Measurements from ENCODE around the gene AVEN. TPM values are rescaled to one million over a fixed set of nuclear protein-coding genes. Genes with fewer than 3 reads are reported as not detected.

Gene AVEN
- total RNA-seq, 2 experiments from 2014 or later = 6.3 to 13.5 TPM

GRCh38 chr15:33826201-33826600 lies 212.8 kb downstream of the AVEN start:
- CTCF ChIA-PET (ENCODE audit: unreplicated experiment) = no interaction called here
- intact Hi-C loops (cut with micrococcal nuclease; ENCODE audit: unreplicated experiment) = no loop called here

GRCh38 chr15:33825453-33825852 lies 213.6 kb downstream of the AVEN start:
- intact Hi-C loops (cut with micrococcal nuclease; ENCODE audit: unreplicated experiment) = no loop called here
- H2AFZ ChIP-seq (ENCODE audit: low read length) = no peak overlapping the region
- no peaks in the 10 kb centered on the region for H3K9me2 ChIP-seq (ENCODE audit: insufficient read depth, low read length)
- H3K36me3 ChIP-seq (ENCODE audit: insufficient read depth, low read length) = no peaks in the 10 kb centered on the region
- DNase-seq (ENCODE audit: low spot score) = no peak
- H3K9me3 ChIP-seq (ENCODE audit: low read length) = no peaks in the 10 kb centered on the region
- no peak overlapping the region for H3K4me2 ChIP-seq (ENCODE audit: low read length)
- no peaks in the 10 kb centered on the region for H4K20me1 ChIP-seq (ENCODE audit: insufficient read depth, low read length)
- no TSS peak for BruUV-seq (replicated peaks)
- ChIA-PET POLR2A (no interaction called here), CTCF (ENCODE audit: unreplicated experiment) (no interaction called here)
- TF ChIP-seq CTCF (conservative IDR thresholded peaks at IDR 0.05; ENCODE audit: low read length) (no peak), EZH2phosphoT487 (IDR thresholded peaks at IDR 0.05; ENCODE audit: borderline replicate concordance, low read depth, low read length) (no peak)
- H3K4me1 ChIP-seq (ENCODE audit: insufficient read depth, low read length, poor library complexity, severe bottlenecking) = no peaks in the 10 kb centered on the region
- H3K4me3 ChIP-seq (ENCODE audit: low read depth, low read length, poor library complexity, severe bottlenecking) = no peak overlapping the region
- H3K27ac ChIP-seq (ENCODE audit: low read depth, low read length, poor library complexity, severe bottlenecking) = no peak overlapping the region
- no peaks in the 10 kb centered on the region for H3K79me2 ChIP-seq (ENCODE audit: insufficient read depth, low read depth, low read length)

More at GRCh38 chr15:33826201-33826600, 212.8 kb downstream of the AVEN start:
- POLR2A ChIA-PET = interaction anchor here (0.6 kb wide), 1 partner anchor 14 kb away, joined by 3 read pairs; no protein-coding TSS in a partner anchor
- Histone ChIP-seq H3K9me2 (ENCODE audit: insufficient read depth, low read length) (no peaks in the 10 kb centered on the region), H4K20me1 (ENCODE audit: insufficient read depth, low read length) (no peaks in the 10 kb centered on the region), H2AFZ (ENCODE audit: low read length) (no peak overlapping the region), H3K9me3 (ENCODE audit: low read length) (no peaks in the 10 kb centered on the region), H3K27ac (ENCODE audit: low read depth, low read length, poor library complexity, severe bottlenecking) (no peak overlapping the region), H3K79me2 (ENCODE audit: insufficient read depth, low read depth, low read length) (no peaks in the 10 kb centered on the region), H3K36me3 (ENCODE audit: insufficient read depth, low read length) (no peaks in the 10 kb centered on the region), H3K4me1 (ENCODE audit: insufficient read depth, low read length, poor library complexity, severe bottlenecking) (no peaks in the 10 kb centered on the region), H3K4me3 (ENCODE audit: low read depth, low read length, poor library complexity, severe bottlenecking) (no peak overlapping the region), H3K4me2 (ENCODE audit: low read length) (no peak overlapping the region)
- no peak for DNase-seq (ENCODE audit: low spot score)
- no TSS peak for BruUV-seq (replicated peaks)
- TF ChIP-seq CTCF (conservative IDR thresholded peaks at IDR 0.05; ENCODE audit: low read length) (no peak), EZH2phosphoT487 (IDR thresholded peaks at IDR 0.05; ENCODE audit: borderline replicate concordance, low read depth, low read length) (no peak)

DNA sequence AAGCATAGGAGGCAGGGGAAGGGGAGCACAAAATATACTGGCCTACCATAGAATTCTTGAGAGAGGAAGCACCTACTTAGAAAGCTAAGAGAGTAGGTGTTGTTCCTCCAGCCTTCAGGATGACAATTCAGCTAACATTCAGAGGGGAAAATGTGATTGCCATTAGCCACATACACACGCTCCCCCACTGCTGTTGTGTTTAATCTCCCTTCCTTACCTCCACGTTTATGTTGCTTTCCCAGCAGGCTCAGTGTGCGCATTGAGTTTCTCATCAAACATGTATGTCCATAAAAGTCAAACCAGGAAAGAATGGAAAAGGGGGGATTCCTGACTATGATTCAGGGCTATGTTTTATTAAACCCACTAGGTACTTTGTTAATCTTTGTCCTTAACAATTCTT lies 215.9 kb downstream of the AVEN start:
- no peaks in the 10 kb centered on the region for H4K20me1 ChIP-seq (ENCODE audit: insufficient read depth, low read length)
- POLR2A ChIA-PET = interaction anchor here (1.0 to 1.5 kb wide), 3 partner anchors 11 to 25 kb away, joined by 4 to 5 read pairs (median 5); no protein-coding TSS in a partner anchor
- H3K4me1 ChIP-seq (ENCODE audit: insufficient read depth, low read length, poor library complexity, severe bottlenecking) = no peaks in the 10 kb centered on the region
- no TSS peak for BruUV-seq (replicated peaks)
- CTCF ChIA-PET (ENCODE audit: unreplicated experiment) = no interaction called here
- intact Hi-C loops (cut with micrococcal nuclease; ENCODE audit: unreplicated experiment) = no loop called here
- no peaks in the 10 kb centered on the region for H3K79me2 ChIP-seq (ENCODE audit: insufficient read depth, low read depth, low read length)
- H3K4me2 ChIP-seq (ENCODE audit: low read length) = no peak overlapping the region
- H3K27ac ChIP-seq (ENCODE audit: low read depth, low read length, poor library complexity, severe bottlenecking) = no peak overlapping the region
- H3K36me3 ChIP-seq (ENCODE audit: insufficient read depth, low read length) = no peaks in the 10 kb centered on the region
- H3K9me3 ChIP-seq (ENCODE audit: low read length) = no peaks in the 10 kb centered on the region
- H3K9me2 ChIP-seq (ENCODE audit: insufficient read depth, low read length) = no peaks in the 10 kb centered on the region
- DNase-seq (ENCODE audit: low spot score) = no peak
- H3K4me3 ChIP-seq (ENCODE audit: low read depth, low read length, poor library complexity, severe bottlenecking) = no peak overlapping the region
- H2AFZ ChIP-seq (ENCODE audit: low read length) = no peak overlapping the region
- TF ChIP-seq CTCF (conservative IDR thresholded peaks at IDR 0.05; ENCODE audit: low read length) (no peak), EZH2phosphoT487 (IDR thresholded peaks at IDR 0.05; ENCODE audit: borderline replicate concordance, low read depth, low read length) (no peak)
